HG03039 (cell line): ENCODE measurements around the gene KLHL29.

Experiments
- ATAC-seq: cut with Tn5 transposase; IDR thresholded peaks from one replicate; pipeline ENCODE4 v1.9.1; 2021; ENCODE audit warnings: mild to moderate bottlenecking, moderate library complexity; ENCODE audit not compliant: unreplicated experiment

Gene KLHL29

DNA sequence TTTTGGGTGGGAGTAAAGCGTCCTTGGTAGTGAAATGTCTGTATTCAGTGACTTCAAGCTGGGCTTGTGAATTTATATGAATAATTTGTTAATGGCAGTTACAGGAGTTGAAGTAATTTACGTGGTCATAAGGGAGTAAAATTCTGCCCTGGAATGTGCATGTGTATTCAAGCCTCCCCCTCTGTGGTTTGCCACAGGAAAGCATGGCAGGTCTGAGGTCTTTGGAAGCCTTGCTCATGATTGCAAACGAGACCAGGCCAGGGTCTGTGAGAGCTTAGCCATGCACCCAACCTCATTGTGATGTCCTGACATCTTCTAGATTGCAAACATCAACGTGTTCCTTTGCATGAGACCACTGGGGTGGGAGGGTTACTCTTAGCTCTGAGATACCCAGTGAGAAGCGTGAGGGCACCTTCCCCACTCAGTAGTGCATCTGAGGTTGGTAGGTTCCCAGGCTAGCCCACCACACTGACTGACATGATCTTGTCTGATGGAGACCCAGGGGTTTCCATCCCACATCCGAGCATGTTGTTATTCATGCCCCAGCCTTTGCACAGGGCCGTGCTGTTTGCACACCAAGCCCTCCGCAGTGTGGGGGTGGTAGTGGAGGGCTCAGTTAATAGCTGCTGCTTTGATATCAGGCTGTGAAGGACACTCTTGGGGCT lies 216.5 kb downstream of the KLHL29 start:
- no peak for ATAC-seq

DNA sequence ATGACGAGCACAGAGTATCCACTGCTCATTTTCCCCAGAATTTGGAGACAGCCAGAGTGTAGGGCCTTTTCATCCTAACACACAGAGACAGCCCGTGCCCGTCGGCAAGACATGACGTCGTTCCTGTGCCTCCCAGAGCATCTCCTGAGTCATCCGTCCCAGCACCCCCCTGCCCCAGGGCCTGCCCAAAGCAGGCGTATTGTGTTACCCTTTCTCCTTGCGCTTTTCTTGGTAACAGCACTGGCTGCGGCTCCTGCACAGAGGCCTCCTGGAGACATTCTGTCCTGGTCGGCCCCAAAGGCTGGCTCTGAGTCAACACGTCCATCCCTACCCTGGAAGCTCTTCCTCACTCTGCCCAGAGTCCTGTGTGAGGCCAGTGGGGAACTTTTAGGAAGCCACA lies 217.1 kb downstream of the KLHL29 start:
- no peak for ATAC-seq

DNA sequence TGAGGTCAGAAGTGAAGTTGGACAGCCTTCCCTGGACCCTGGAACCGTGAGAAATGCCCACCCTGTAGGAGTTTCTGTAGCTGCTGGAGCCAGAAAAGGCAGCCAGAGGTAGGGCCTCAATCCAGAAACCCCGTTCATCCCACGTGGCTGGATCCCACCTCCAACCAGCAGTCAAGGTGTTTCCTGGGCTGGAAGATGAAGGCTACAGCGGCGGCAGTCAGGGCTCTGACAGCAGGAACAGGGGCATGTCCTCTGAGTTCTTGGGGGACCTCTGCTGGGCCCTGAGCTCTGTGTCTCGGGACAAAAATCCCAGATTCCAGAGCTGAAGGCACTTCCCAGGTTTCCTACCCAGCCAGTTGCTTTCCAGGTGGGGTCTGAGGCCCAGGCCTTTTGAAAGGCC lies 218.2 kb downstream of the KLHL29 start:
- ATAC-seq, result no peak

DNA sequence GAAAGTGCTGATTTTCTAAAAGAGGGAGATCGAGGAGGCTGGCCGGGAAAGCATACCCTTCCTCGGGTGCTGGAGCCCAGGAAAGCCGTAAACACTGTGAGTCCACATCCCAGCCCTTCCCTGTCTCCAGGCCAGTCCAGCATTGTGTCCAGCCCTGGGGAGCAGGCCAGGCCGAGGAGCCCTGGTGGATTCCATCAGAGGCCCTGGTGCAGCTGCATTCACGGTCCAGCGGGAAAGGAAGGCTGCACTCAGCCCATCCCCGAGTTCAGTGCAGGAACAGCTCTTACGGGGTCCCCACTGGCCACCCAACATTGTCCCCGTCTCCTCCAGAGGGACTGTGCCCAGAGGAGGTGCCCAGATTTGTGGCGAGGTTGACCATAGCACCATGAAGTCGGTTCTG lies 218.6 kb downstream of the KLHL29 start:
- no peak for ATAC-seq

DNA sequence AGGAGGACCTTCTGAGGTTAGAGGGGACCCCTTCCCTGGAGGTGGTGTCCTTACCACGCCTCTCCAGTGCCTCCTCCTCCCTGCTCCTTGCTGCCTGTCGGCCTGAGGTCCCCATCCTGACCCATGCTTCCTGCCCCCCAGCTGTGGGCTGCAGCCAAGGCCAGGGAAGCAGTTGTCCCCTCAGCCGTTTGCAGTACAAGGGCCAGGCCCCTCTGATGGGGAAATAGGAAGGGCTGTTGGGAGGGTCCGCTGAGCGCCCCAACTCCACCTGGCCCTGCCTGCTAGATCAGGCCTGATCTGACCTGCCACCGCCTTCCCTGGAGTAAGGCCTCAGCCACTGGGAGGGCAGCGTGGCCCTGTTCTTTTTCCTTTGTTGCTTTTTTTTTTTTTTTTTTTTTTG lies 219.8 kb downstream of the KLHL29 start:
- ATAC-seq, result no peak

DNA sequence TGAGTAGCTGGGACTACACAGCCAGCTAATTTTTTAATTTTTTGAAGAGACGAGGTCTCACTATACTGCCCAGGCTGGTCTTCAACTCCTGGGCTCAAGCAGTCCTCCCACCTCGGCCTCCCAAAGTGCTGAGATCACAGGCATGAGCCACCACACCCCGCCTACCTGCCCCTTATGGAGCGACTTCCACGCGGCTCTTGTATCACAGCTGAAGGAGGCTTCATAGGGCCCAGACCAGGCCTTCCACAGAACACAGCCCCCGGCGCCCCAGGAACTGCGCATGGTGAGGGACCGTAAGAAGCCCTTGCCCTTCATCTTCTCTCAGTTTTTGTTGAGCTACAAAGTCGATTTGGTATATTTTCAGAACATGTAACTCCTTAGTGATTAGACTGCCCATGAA lies 220.3 kb downstream of the KLHL29 start:
- ATAC-seq, result no peak

DNA sequence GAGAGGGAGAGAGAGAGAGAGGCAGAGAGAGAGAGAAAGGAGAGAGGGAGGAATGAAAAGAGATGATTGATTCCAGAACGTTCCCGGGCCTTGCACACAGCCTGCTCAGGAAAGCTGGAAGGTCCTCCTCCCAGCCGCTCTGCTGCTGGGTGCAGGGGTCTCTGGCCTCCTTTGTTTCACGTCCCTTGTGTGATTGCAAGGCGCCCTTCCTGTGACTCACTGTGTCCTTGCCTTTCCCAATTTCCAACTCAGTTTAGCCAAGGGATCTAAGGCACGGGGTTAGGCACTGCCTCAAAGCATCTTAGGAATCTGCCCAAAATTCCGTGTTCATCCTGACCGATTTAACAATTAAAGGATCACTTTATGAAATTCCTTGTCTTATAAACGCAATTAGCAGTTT lies 221.2 kb downstream of the KLHL29 start:
- ATAC-seq, result no peak

DNA sequence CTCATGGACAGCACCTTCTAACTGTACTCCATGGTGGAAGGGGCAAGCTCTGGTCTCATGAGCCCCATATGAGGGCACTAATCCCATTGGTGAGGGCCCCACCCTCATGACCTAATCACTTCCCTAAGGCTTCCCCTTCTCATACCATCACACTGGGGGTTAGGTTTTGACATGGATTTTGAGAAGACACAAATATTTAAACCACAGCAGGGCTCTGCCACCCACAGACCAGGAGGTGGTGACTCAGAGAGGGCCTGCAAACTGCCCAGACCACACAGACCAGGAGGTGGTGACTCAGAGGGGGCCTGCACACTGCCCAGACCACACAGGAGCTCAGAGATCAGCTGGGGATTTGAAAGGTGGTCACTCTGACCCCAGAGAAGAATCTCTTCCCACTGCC lies 222.0 kb downstream of the KLHL29 start:
- ATAC-seq, result no peak

DNA sequence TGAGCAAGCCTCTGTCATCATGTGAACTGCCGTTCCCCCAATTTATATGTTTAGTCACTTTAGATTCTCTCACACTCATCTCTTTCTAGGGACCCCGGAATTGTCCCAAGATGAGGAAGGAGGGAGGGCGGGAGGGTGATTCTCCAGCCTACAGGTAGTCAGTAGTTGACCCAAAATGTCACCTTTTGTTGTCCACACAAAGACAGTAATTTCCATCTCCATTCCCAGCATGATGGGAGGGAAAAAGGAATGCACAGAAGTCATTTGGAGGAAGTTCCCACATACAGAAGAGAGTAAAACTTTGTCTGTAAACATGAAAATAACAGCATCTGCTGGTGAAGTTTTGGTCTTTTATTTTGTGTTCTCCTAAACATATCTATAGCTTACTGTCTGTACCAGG lies 222.9 kb downstream of the KLHL29 start:
- no peak for ATAC-seq

DNA sequence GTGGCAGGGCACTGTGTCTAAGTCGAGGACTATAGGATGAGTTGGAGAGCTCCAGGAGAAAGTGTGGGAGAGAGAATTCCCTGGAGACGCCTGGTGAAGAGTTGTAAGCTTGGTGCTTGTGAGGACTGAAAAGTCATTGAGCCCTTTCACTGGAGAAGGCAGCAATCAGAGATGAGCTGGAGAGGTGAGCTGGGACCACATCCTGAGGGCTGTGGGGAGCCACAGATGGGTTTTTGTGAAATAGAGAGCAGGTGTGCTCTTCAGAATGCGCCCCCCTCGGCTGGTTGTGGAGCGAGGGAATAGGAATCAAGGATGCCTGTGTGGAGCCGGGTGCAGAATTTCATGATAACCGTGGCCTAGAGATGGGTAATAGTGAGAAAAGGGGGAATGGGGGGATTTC lies 224.3 kb downstream of the KLHL29 start:
- no peak for ATAC-seq

DNA sequence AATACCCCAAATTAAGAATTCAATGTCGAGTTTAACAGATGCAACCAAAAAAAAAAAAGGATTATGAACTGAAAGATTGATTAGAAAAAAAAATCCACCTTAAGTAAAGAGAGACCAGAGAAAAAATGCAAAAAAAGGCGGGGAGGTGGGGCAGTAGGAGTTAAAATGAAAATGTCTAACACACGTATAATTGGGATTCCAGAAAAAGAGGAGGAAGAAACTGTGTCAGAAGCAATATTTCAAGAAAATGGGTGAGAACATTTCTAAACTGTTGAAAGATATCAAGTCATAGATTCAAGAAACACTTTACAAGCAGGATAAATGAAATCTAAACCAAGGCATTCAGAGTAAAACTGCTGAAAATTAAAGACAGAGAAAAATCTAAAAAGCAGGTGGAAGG lies 226.9 kb downstream of the KLHL29 start:
- ATAC-seq, result no peak

DNA sequence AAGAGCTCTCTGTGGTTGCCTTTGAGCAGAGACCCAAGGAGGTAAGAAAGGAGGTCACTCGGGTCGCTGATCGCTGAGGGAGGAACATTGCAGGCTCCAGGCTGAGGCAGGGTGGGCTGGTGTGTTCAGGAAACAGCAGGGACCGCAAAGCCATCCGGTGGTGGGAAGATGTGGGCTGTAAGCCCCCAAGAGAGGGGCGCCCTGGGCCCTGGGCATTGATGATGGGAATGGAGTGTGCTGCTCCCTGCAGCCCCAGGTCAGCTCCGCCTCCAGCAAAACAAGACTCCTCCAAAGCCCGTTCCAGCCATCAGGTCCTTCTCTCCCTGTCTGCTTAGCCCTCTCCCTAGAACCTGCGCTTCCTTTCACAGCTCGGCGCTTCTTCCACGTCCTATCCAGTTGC lies 229.7 kb downstream of the KLHL29 start:
- no peak for ATAC-seq

DNA sequence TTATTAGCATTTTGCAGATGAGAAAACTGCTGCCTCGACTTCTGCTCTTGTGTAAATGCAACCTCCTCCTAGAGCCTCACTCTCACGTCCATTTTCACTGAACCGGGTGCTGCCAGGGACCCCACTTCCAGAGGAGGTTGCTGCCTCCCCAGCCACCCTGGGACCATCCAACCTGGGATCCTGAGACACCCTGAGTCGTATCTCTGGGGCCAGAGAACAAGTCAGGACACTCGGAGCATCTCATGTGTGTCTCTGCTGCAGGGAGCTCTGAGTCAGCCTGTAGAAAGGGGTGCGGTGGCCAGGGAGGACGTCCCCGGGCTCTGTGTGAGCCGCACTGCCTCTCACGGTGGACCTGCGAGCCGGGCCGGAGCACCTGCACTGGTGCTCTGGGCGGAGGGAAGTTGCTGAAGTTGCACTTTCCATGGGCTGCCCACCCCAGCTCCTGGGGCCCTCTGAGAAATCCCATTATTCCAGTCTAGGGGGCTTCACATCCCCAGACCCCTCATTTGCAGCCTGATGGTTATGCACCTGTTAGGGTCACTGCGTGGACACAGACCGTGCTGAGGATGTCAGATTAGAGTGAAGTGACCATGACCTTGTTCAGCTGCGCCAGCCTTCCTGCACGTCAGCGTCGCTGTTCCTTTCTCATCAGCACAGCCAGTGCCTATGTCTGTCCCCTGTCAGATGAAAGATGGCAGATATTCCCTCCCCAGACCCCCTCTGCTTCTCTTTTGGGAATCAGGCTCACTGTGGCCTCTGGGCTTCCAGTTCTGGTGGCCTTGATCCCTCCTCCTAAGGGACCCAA lies 230.4 kb downstream of the KLHL29 start:
- ATAC-seq, result no peak

DNA sequence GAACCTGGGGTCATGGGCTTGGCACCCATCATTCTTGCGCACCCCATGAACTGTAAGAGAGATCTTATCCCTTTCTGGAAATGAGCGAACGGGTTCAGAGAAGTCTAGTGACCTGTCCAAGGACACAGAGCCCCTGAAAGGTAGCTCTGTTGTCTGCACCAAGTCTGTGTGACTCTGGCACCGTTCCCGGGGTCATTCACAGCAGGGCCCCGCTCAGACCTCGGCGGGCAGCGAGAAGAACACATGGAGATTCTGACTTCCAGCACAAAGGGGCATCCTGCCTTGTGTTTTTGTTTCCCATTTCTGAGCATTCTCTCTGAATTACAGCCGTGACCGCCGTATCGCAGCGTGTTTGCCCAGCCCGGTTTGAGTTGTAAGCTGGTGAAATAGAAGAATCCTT lies 231.7 kb downstream of the KLHL29 start:
- ATAC-seq, result no peak

DNA sequence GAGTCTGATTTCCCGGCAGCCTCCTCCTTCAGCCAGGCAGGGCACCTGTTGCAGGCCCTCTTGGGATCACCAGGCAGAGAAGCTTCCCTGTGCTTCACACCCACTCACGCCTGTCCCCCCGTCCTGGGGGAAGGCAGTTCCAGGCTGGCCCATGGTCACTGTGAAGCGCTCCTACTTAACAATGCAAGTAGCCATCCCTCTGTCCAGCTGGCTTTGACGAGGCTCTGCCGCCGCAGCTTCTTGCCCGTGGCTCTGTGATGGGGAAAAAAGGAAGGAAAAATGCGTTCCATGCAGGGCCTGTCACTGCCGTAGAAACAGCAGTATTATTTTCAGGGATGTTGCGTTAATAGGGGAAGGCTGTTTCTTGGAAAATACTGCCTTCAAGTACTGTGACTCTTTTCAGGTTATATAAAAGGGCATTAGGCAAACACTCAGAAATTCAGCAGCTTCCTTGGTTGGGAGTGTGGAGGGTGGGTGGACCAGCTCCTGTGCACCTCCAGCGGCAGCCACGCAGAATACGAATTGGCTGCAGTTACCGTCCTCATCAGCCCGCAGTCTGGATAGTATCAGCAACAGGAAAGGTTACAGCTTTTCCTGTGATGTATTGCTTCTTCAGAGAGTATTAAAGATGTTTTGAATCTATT lies 232.3 kb downstream of the KLHL29 start:
- no peak for ATAC-seq

DNA sequence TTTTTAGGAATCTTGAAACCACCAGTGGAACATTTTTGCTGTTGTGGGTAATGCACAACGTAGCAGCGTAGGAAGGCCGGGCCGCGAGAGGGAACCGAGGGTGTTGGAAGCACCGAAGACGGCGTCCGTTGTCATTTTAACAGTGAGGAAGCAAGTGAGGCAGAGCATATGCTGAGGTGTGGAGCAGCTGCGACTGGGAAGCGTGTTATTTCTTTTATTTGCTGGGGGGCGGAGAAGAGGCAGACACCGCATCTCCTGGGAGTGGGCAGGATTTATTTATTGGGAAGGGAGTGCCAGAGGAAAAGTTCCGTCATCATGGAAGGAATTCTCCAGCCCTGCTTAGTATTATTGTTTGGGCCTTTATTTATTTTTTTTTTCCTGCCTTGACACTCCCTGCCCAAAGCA lies 232.8 kb downstream of the KLHL29 start:
- ATAC-seq, result no peak

DNA sequence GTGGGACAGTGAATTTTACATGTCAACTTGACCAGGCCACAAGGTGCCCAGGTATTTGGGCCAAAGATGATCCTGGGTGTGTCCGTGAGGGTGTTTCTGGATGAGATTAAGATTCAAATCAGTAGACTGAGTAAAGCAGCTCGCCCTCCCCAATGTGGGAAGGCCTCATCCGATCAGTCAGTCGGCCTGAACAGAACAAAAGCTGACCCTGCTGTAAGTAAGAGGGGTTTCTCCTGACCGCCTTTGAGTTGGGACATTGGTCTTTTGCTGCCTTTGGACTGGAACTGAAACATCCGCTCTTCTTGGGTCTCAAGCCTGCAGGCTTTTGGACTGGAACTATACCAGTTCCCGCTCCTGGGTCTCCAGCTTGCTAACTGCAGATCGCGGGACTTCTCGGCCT lies 233.3 kb downstream of the KLHL29 start:
- ATAC-seq, result no peak

DNA sequence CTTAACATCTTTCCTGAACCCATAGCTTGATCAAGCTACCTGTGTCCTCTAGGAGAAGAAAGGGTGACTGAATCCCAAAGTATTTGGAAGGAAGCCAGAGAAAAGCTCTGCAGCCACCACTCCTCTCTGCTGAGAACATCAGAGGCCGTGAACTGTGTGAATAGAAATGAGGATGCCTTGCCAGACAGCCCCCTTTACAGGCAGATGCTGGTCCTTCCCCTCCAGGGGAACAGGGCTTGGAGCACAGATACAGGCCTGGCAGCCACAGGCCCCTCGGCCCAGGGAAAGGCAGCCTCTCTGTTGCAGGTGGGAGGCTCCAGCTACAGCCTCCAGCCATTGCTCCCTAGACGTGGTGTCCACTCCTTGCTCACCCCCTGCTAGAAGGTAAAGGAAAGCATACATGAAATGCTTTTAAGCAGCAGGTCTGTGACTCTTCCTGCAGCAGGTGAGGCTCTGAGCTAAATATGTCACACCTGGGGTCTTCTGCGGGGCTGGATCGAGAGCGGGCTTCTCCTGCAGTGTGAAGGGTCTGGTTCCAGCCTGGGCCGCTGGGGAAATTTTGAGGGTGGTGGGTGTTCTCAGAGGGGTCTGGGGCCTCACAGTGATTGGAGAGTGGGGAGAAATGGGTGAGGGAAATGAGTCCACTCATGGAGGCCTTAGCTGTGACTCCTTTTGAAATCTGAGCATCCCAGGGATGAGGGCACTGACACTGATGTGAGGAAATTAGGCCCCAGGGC lies 234.0 kb downstream of the KLHL29 start:
- no peak for ATAC-seq

DNA sequence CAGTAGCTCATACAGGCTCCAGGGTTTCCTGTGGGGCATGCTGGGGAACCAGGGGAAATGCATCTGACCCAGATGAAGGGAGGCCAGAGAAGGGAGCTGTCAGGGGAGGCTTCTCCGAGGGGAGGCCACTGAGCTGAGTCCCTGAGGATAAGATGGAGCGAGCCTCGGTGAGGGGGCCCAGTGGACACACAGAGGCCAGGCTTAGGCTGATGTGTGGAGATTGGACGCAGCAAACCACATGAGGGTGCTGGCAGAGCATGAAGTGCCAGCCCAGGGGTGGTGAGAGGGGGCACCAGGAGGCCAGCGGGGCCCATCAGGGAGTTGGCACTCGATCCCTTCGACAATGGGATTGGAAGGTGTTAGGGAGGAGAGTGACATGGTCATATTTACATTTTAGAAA lies 235.0 kb downstream of the KLHL29 start:
- ATAC-seq, result no peak

DNA sequence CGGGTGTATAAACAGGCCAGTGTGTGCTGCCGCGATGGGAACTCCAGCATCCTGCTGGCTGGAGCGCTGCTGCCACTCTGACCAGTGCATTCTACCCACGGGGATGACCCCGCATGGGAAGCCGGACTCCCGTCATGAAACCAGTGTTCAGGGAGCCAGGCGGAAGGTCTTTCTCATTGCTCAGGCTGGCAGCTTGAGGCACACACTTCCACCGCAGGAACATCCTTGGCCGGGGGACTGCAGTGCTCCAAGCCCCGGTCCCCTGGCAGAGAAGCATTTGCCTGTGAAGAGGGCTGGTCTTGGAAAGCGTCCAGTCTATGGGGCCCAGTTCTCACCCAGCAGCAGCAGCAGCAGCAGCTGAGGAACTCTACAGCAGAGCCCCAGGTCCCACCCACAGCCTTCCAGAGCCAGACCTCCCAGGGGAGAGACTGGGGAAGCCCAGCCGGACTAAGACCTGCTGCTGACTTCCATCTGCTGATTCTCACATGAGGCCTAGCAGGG lies 235.9 kb downstream of the KLHL29 start:
- no peak for ATAC-seq

DNA sequence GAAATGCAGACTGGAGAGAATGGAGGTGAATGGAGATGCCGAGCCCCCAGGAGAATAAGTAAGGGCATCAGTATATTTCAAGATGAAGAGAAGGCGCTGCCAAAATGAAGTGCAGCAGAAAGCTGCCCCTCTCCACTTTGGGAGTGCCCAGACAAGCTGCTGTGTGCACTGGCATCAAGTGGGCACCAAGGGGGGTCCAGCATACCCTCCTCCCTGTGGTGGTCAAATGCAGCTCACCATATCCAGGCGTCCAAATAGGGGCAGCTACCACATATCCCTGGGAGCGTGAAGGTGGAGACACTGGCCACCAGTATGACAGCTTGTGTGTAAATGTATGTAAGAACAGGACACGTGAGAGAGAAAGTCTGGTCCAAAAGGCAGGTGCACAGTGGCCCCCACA lies 236.6 kb downstream of the KLHL29 start:
- ATAC-seq, result no peak
